Bronchial epithelial cell (primary cell): ENCODE results near the gene TPSD1. TPM values are rescaled to one million over a fixed set of nuclear protein-coding genes. Genes with fewer than 3 reads are reported as not detected.
"Not testable (repeated sequence)": the region's sequence is repeated elsewhere in the genome, so short reads cannot be mapped to it uniquely, and the experiment has no call there.

Experiments used
- DNase-seq: peaks from one replicate; pipeline ENCODE4 v3.0.0-alpha.2; 2010; ENCODE audit warnings: low read depth
- FAIRE-seq: peaks from 2 replicates; lab custom pipeline; 2011; peaks lifted over from hg19 to GRCh38; lab: Jason Lieb, UNC
- H3K27me3 ChIP-seq: 2 replicates; pipeline ENCODE4 v1.5.1; 2011; ENCODE audit warnings: low read length; ENCODE audit not compliant: control insufficient read depth, insufficient read depth
- H3K36me3 ChIP-seq: 2 replicates; pipeline ENCODE4 v1.5.1; 2011; ENCODE audit warnings: low read length; ENCODE audit not compliant: control insufficient read depth, insufficient read depth
- H3K4me3 ChIP-seq: 2 replicates; pipeline ENCODE4 v1.5.1; 2011; ENCODE audit warnings: mild to moderate bottlenecking, low read depth, low read length, control low read depth
- total RNA-seq: library from RNA; depleted of rRNA; stranded (reverse); fragments of >200 nt; gene quantifications from 2 replicates; pipeline ENCODE4 v1.2.1, GENCODE V29; 2014
- TF ChIP-seq, protein P1 (sequence below): IDR thresholded peaks from 2 replicates; pipeline ENCODE4 v1.5.1; 2011; ENCODE audit warnings: mild to moderate bottlenecking, moderate library complexity, low read length, control low read depth, inconsistent platforms; ENCODE audit not compliant: insufficient read depth, severe bottlenecking

The TPSD1 gene
- total RNA-seq, 1 donor from 2014 or later = not detected

DNA sequence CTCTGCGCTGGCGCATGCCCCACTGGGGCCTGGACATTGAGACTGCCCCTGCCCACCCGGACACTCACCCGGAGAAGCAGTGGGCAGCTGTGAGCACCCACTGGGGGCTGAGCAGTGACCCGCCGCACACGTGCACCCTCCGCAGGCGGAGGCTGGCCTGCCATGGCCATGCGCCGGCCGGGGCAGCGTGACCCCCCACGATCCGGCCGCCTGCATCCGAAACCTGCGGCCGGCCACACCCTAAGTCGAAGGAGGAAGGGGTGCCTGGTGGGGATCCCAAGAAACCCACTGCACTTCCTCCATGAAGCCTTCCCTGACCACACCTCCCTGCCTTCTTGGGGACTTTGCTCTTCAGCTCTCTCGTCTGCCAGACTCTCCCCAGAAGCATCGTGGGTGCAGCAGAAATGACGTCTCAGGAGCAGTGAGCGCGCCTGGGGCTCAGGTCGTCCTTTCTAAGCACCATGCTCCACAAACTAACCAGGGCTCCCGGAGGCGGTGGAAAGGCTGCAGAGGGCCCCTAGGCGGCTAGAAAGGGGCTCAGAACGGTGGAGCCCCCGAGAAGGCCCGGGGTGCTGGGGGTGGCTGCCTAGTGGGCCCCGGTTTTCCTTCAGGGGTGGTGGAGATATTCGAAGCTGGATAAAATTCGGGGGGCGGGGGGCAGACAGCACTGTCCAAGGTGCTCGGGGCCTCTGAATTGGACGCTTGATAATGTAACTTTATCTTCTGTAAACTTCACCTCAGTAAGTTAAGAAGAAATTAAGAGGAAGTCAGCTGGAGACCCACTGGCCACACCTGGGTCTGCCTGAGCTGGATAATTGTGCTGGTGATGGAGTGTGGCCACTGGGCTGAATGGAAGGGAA, 32.3 kb upstream of the TPSD1 start:
- no peak for FAIRE-seq
- no peak for DNase-seq
- no peaks in the 10 kb centered on the region for H3K27me3 ChIP-seq
- H3K36me3 ChIP-seq = no peaks in the 10 kb centered on the region
- TF ChIP-seq, protein P1, sequence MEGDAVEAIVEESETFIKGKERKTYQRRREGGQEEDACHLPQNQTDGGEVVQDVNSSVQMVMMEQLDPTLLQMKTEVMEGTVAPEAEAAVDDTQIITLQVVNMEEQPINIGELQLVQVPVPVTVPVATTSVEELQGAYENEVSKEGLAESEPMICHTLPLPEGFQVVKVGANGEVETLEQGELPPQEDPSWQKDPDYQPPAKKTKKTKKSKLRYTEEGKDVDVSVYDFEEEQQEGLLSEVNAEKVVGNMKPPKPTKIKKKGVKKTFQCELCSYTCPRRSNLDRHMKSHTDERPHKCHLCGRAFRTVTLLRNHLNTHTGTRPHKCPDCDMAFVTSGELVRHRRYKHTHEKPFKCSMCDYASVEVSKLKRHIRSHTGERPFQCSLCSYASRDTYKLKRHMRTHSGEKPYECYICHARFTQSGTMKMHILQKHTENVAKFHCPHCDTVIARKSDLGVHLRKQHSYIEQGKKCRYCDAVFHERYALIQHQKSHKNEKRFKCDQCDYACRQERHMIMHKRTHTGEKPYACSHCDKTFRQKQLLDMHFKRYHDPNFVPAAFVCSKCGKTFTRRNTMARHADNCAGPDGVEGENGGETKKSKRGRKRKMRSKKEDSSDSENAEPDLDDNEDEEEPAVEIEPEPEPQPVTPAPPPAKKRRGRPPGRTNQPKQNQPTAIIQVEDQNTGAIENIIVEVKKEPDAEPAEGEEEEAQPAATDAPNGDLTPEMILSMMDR = no peak
- H3K4me3 ChIP-seq = no peak overlapping the region

DNA sequence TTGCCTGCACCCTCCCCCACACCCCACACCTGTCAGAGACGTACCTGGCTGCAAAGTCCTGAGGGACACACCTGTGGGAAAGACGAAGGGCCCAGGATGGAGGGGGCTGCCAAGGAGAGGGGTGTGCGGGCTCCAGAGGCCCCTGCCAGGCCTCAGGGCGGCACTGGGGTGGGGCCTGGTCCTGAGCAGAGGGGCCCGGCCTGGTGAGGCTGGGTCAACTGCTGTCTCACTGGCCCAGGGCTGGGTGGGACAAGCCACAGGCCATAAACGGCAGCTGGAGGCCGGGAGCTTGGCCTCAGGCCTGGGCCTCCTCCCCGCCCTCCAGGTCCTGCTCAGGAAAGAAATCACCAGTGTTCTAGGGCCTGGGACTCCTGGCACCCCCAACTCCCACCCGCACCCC, 31.3 kb upstream of the TPSD1 start:
- DNase-seq = no peak
- TF ChIP-seq, protein P1 = no peak
- Histone ChIP-seq H3K27me3 (no peaks in the 10 kb centered on the region), H3K4me3 (no peak overlapping the region), H3K36me3 (no peaks in the 10 kb centered on the region)
- no peak for FAIRE-seq

DNA sequence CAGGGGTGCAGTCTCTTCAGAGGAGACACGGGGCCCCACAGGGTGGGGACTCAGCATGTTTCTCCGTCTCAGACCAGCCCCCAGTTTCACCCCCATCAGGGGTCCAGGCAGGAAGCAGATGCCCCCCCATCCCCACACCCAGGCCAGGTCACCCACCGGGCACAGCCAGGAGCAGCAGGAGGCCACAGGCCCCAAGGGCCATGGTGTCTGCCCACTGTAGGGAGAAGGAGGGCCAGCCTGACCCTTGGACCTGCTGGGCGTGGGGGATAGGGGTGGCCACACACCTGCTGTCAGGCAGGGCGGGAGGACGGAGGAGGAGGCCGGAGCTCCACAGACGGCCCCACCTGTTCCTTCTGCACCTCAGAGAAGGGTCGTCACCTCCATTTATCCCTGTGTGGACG, 30.8 kb upstream of the TPSD1 start, which contains the start of gene TPSG1:
TPSG1 (minus strand) TSS at position 218 of the 401 bp plus-strand sequence; CDS start at position 202, 16 bp downstream.
- TF ChIP-seq, protein P1 = no peak
- H3K27me3 ChIP-seq = no peaks in the 10 kb centered on the region
- H3K36me3 ChIP-seq = no peaks in the 10 kb centered on the region
- H3K4me3 ChIP-seq = no peak within 1 kb of the TSS
- FAIRE-seq (no peak), DNase-seq (no peak)

DNA sequence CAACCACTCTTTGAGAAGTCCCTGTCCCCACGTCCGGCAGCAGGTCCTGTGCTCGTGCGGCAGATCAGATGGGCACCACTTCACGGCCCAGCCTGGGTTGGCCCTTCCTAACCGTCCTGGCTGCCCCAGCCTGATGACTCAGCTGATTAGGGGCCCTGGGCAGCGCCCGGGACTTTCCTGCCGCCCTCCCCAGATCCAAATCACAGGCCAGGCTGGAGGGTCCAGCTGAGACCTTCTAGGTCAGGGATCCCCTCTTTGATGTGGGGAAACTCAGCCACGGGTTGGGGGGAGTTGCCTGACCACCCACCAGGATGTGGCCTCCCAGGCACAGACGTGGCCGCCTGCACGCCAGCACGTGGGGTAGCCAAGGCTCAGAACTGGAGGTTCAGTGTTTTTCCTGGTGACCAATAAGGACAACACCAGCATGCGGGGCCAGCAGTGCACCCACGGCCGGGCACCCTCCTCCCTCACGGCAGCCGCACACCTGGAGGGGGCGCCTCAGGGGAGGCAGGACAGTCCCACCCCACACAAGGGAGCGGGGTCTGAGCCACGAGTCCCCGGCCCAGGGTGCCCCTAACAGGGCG, 30.0 kb upstream of the TPSD1 start:
- H3K36me3 ChIP-seq, H3K4me3 ChIP-seq, FAIRE-seq, H3K27me3 ChIP-seq, DNase-seq: not testable (repeated sequence)

DNA sequence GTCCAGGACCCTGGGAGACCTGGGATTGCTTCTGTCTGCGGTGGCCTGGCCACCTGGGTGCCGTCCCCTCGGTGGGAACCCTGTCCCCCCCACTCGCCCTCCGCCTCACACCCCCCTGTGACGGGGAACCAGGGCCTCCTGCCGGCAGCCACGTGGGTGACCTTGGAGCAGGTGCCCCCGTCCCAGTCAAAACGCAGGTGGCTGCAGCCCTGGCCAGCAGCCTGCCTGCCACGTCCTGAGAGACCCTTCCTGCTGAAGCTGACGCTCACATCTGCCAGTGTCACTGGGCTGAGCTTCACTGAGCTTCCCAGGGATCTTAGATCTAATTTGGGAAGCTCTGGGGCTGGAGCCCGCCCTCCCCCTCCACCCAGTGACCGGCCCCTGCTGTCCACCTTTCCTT, 29.2 kb upstream of the TPSD1 start:
- DNase-seq, H3K27me3 ChIP-seq, H3K4me3 ChIP-seq, H3K36me3 ChIP-seq: not testable (repeated sequence)
- FAIRE-seq = peak; percentile 81

DNA sequence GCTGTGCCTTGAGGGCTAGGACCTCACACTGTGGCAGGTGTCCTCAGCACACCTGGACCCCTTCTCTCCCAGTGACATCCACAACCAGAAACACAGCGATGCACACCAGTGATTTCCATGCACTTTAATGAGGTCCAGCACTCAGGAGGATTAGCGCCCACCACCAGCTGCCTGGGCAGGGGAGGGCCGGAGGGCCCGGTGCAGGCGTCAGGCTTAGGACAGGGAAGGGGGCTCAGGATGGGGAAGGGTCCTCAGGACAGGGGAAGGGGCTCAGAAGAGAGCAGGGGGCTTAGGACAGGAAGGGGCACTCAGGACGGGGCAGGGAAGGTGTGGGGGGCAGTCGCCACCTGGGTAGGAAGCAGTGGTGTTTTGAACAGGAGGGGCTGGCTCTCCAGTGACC, 27.6 kb upstream of the TPSD1 start:
- not testable (repeated sequence) for DNase-seq, H3K4me3 ChIP-seq, H3K36me3 ChIP-seq, FAIRE-seq, H3K27me3 ChIP-seq

DNA sequence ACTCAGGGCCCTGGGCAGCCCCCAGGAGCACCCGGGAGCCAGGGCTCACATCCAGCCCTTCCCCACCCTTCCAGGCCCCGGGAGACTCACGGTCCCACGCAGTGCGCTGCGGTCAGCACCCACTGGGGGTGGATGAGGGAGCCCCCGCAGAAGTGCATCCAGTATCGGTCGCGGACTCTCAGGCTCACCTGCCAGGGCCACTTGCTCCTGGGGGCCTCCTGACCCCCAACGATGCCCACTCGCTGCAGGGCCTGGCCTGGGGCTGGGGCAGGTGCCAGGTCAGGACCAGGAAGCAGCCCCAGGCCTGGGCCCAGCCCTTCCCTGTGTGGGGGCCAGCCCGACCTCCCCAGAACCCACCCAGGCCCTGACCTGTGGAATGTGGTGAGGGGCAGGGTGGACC, 26.4 kb upstream of the TPSD1 start:
- not testable (repeated sequence) for H3K27me3 ChIP-seq, H3K36me3 ChIP-seq, DNase-seq, H3K4me3 ChIP-seq, FAIRE-seq

DNA sequence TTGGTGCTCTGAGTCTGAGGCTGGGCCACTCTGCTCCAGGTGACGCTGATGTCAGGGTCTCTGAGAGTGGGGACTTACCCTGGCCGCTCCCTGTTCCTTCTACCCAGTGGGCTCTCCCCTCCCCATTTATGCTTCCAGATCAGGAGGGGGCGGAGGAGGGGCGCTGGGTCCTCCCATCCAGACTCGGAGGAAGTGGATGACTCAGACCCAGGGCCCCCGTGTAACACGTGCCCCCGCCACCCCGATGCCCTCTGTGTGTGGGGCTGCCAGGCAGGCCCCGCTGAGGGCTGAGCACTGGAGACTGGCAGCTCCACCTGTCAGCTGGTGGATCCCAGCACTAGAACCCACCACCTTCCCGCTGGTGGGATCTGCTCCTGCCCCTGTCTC, 25.8 kb upstream of the TPSD1 start, which contains the start of gene TPSB2:
TPSB2 (minus strand) TSS at position 101 of the 387 bp plus-strand sequence. CDS start 233 bp downstream, outside the sequence.
- H3K36me3 ChIP-seq, DNase-seq, H3K4me3 ChIP-seq, FAIRE-seq, H3K27me3 ChIP-seq: not testable (repeated sequence)

DNA sequence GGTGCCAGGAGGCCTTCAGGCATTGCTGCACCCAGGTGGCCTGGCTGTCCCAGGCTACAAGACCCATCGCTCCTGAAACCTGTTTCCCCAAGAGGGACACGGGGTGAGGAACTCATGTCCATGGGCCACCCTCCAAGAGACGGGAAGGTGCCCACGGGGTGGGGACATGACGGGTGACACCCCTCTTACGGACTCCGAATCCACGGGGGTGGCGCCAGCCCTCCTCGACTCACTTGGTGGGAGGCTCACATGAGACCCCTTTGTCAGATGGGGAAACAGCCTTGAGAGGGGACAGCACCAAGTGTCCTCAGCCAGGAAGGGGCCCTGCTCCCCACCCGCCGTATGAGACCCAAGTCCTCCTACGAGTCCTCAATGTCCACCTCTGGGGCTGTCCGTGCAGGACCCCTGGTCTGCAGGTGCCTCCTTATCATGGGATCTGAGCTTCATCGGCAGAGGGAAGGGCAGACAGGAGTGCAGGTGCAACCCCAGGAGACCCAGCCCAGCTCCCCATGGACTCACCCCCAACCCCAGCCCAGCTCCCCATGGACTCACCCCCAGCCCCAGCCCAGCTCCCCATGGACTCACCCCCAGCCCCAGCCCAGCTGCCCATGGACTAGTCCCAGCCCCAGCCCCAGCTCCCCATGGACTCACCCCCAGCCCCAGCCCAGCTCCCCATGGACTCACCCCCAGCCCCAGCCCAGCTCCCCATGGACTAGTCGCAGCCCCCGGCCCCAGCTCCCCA, 25.2 kb upstream of the TPSD1 start:
- not testable (repeated sequence) for FAIRE-seq, H3K27me3 ChIP-seq, DNase-seq, H3K36me3 ChIP-seq, H3K4me3 ChIP-seq

DNA sequence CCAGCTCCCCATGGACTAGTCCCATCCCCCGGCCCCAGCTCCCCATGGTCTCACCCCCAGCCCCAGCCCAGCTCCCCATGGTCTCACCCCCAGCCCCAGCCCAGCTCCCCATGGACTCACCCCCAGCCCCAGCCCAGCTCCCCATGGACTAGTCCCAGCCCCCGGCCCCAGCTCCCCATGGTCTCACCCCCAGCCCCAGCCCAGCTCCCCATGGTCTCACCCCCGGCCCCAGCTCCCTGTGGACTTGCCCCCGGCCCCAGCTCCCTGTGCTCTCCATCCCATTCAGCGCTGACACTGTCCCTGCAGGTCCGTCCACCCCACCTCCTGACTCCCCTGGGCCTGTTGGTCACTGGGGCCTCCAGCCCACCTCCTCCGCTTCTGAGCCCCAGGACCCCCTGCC, 24.6 kb upstream of the TPSD1 start:
- H3K36me3 ChIP-seq, DNase-seq, H3K27me3 ChIP-seq, FAIRE-seq, H3K4me3 ChIP-seq: not testable (repeated sequence)
